Measurements from ENCODE around the gene SPTSSB.

- TF ChIP-seq CTCF (IDR thresholded peaks at IDR 0.05) (no peak), POLR2A (IDR thresholded peaks at IDR 0.05) (no peak)
Observed at GRCh38 chr3:161366094-161366493, 5.2 kb downstream of the SPTSSB start.
